Mammary epithelial cell (primary cell): ENCODE data around the gene CLN6.
A peak's percentile ranks its signal among the peaks of the same experiment; 100 is the strongest.

ENCODE experiments used
- CTCF ChIP-seq, 2 donors: IDR thresholded peaks in 1 of 2; conservative IDR thresholded peaks in 1 of 2; 2 replicates each; pipeline ENCODE4 v1.5.1; 2011 to 2012; ENCODE audit warnings: inconsistent platforms in 2 of 2, low read length in 2 of 2, mild to moderate bottlenecking in 2 of 2, control low read depth in 1 of 2, low read depth in 1 of 2; ENCODE audit not compliant: insufficient read depth in 1 of 2; ENCODE audit errors: extremely low read depth in 1 of 2
- EZH2 ChIP-seq: IDR thresholded peaks from 2 replicates; pipeline ENCODE4 v1.6.1; 2012; ENCODE audit warnings: low read length, inconsistent platforms, borderline replicate concordance

DNA sequence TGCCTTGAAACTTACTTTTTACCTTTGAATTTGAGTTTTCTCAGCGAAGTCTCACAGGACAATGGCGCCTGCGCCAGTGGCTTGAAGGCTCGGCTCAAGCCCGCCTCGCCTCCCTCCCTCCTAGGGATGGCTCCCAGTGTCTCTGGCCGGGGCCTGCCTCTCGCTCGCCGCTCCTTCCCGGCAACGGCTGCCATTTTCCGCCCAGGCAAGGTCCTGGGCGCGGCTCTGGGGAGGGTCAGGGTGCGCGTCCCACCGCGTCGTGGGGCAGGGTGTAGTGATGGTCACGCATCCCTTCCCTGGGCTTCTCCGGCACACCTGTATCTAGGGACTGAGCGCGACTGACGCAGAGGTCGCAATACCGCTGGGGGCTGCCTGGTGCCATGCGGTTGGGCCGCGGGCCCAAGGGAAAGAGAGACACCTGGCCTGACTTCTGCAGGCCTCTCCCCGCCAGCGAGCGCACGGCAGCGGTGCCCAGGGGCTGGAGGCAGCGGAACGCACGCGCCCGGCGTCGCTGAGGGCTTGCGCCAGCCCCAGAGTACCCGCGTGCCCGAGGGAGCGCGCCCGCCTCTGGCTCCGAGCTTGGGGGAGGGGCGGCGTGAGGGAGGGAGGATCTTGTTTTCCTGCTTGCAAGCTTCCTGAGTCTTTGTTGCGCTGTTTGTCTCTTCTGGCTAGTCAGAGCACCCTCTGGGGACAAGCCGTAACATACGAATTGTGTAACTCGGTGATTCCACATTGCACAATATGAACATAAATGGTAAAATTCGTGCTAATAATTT, 27.3 kb upstream of the CLN6 start:
- TF ChIP-seq EZH2 (no peak), CTCF (conservative IDR thresholded peaks at IDR 0.05 in 1 of 2, IDR thresholded peaks at IDR 0.05 in 1 of 2; ENCODE audit: extremely low read depth in 1 of 2, insufficient read depth in 1 of 2, low read depth in 1 of 2, low read length in 2 of 2) (peak in 1 of 2 donors; percentile 20)
